Neuronal stem cell (in vitro differentiated cells): ENCODE data around the gene AUTS2.

Experiments
- DNase-seq: peaks from one replicate; pipeline ENCODE4 v3.0.0-alpha.2; 2013; ENCODE audit warnings: low spot score
- H2AFZ ChIP-seq: one replicate; pipeline ENCODE4 v1.6.1; 2013; ENCODE audit warnings: mild to moderate bottlenecking, low read length, inconsistent platforms
- H2AK5ac ChIP-seq: 2 replicates; pipeline ENCODE4 v1.6.1; 2013; ENCODE audit warnings: low read depth, mild to moderate bottlenecking, inconsistent platforms, low read length, moderate library complexity, mixed read lengths
- H2BK120ac ChIP-seq: 2 replicates; pipeline ENCODE4 v1.6.1; 2013; ENCODE audit warnings: low read depth, mild to moderate bottlenecking, inconsistent platforms, low read length, moderate library complexity, mixed read lengths
- H2BK12ac ChIP-seq: one replicate; pipeline ENCODE4 v1.6.1; 2013; ENCODE audit warnings: low read length, inconsistent platforms
- H2BK15ac ChIP-seq: 2 replicates; pipeline ENCODE4 v1.6.1; 2013; ENCODE audit warnings: mild to moderate bottlenecking, low read length, inconsistent platforms, mixed read lengths
- H2BK5ac ChIP-seq: one replicate; pipeline ENCODE4 v1.6.1; 2013; ENCODE audit warnings: inconsistent platforms, mild to moderate bottlenecking, low read length, moderate library complexity
- H3K14ac ChIP-seq: one replicate; pipeline ENCODE4 v1.6.1; 2013; ENCODE audit warnings: low read length, inconsistent platforms
- H3K18ac ChIP-seq: 2 replicates; pipeline ENCODE4 v1.6.1; 2013; ENCODE audit warnings: low read length, inconsistent platforms
- H3K23ac ChIP-seq: 2 replicates; pipeline ENCODE4 v1.6.1; 2013; ENCODE audit warnings: low read depth, mild to moderate bottlenecking, mixed read lengths, low read length, inconsistent platforms; ENCODE audit not compliant: poor library complexity
- H3K27ac ChIP-seq: replicated peaks from 3 replicates; pipeline ENCODE4 v1.5.1; 2013; ENCODE audit warnings: low read length, inconsistent platforms
- H3K27me3 ChIP-seq, 3 experiments: 2 replicates each; pipeline ENCODE4 v1.6.1; 2013; ENCODE audit warnings: low read length in 3 of 3, mild to moderate bottlenecking in 2 of 3, inconsistent platforms in 1 of 3, low read depth in 1 of 3, mixed read lengths in 1 of 3, moderate library complexity in 1 of 3; ENCODE audit not compliant: control insufficient read depth in 3 of 3, insufficient read depth in 3 of 3
- H3K36me3 ChIP-seq, 2 donors: replicated peaks in 1 of 2; 2 replicates each; pipeline ENCODE4 v1.6.1; 2013; ENCODE audit warnings: low read length in 2 of 2; ENCODE audit not compliant: control insufficient read depth in 2 of 2, insufficient read depth in 2 of 2
- H3K4ac ChIP-seq: 2 replicates; pipeline ENCODE4 v1.6.1; 2013; ENCODE audit warnings: inconsistent platforms, mild to moderate bottlenecking, low read length, moderate library complexity
- H3K4me1 ChIP-seq, 2 donors: 1 replicate in 1 of 2; 2 replicates in 1 of 2; pipeline ENCODE4 v1.6.1; 2013; ENCODE audit warnings: low read length in 2 of 2, low read depth in 1 of 2; ENCODE audit not compliant: control insufficient read depth in 2 of 2, insufficient read depth in 1 of 2
- H3K4me2 ChIP-seq: one replicate; pipeline ENCODE4 v1.6.1; 2013; ENCODE audit warnings: mild to moderate bottlenecking, low read length, inconsistent platforms; ENCODE audit not compliant: insufficient read depth, poor library complexity, severe bottlenecking
- H3K4me3 ChIP-seq, 2 donors: 2 replicates each; pipeline ENCODE4 v1.5.1; 2013; ENCODE audit warnings: low read length in 2 of 2, mild to moderate bottlenecking in 2 of 2, inconsistent platforms in 1 of 2, moderate library complexity in 1 of 2
- H3K79me1 ChIP-seq: one replicate; pipeline ENCODE4 v1.6.1; 2013; ENCODE audit warnings: low read depth, mild to moderate bottlenecking, inconsistent platforms, low read length, moderate library complexity
- H3K9ac ChIP-seq: one replicate; pipeline ENCODE4 v1.6.1; 2013; ENCODE audit warnings: mild to moderate bottlenecking, low read depth, low read length, inconsistent platforms; ENCODE audit not compliant: poor library complexity
- H3K9me3 ChIP-seq, 2 donors: replicated peaks in 1 of 2; 2 replicates each; pipeline versions ENCODE3 to v1.6.1; 2013; ENCODE audit warnings: low read length in 2 of 2, mild to moderate bottlenecking in 2 of 2, inconsistent platforms in 1 of 2, low read depth in 1 of 2, mixed read lengths in 1 of 2, moderate library complexity in 1 of 2; ENCODE audit not compliant: control insufficient read depth in 2 of 2, insufficient read depth in 1 of 2
- H4K8ac ChIP-seq: one replicate; pipeline ENCODE4 v1.6.1; 2013; ENCODE audit warnings: low read depth, mild to moderate bottlenecking, inconsistent platforms, low read length, moderate library complexity
- H4K91ac ChIP-seq: one replicate; pipeline ENCODE4 v1.6.1; 2013; ENCODE audit warnings: low read length, low read depth, mild to moderate bottlenecking, inconsistent platforms; ENCODE audit not compliant: poor library complexity
- WGBS, 2 donors: extraction: QIAGEN DNeasy Blood & Tissue Kit; methylation state at CpG; one replicate each; pipeline ENCODE4 v1.1.7; 2013; ENCODE audit warnings: missing lambda C conversion rate in 2 of 2, mixed read lengths in 1 of 2; ENCODE audit not compliant: insufficient read length in 2 of 2, insufficient replicate concordance in 1 of 2; ENCODE audit errors: extremely low coverage in 2 of 2; 5-methylcytosine and 5-hydroxymethylcytosine counted together

AUTS2 gene

GRCh38 chr7:69710768-69711438 is 112.6 kb downstream of the AUTS2 start:
- H4K8ac ChIP-seq = no peak overlapping the region
- no peaks in the 10 kb centered on the region for H3K27me3 ChIP-seq
- no peak overlapping the region for H4K91ac ChIP-seq
- no peak overlapping the region for H3K4me3 ChIP-seq
- H2BK12ac ChIP-seq = no peak overlapping the region
- no peak overlapping the region for H3K14ac ChIP-seq
- H3K9ac ChIP-seq = no peak overlapping the region
- H3K4me1 ChIP-seq = peaks cover 15 to 23% of the 10 kb centered on the region in 2 donors
- no peak overlapping the region for H3K4me2 ChIP-seq
- H3K36me3 ChIP-seq = no peaks in the 10 kb centered on the region
- no peaks in the 10 kb centered on the region for H3K9me3 ChIP-seq
- H2BK120ac ChIP-seq = no peak overlapping the region
- no CpG with 5 or more reads among the region's 5 CpGs for WGBS, 2 donors
- no peak overlapping the region for H3K23ac ChIP-seq
- no peak overlapping the region for H3K4ac ChIP-seq
- no peak overlapping the region for H3K27ac ChIP-seq
- no peaks in the 10 kb centered on the region for H3K79me1 ChIP-seq
- no peak for DNase-seq
- no peak overlapping the region for H2AK5ac ChIP-seq
- no peak overlapping the region for H2BK15ac ChIP-seq
- H2BK5ac ChIP-seq = no peak overlapping the region
- H3K18ac ChIP-seq = no peak overlapping the region
- H2AFZ ChIP-seq = no peak overlapping the region

DNA sequence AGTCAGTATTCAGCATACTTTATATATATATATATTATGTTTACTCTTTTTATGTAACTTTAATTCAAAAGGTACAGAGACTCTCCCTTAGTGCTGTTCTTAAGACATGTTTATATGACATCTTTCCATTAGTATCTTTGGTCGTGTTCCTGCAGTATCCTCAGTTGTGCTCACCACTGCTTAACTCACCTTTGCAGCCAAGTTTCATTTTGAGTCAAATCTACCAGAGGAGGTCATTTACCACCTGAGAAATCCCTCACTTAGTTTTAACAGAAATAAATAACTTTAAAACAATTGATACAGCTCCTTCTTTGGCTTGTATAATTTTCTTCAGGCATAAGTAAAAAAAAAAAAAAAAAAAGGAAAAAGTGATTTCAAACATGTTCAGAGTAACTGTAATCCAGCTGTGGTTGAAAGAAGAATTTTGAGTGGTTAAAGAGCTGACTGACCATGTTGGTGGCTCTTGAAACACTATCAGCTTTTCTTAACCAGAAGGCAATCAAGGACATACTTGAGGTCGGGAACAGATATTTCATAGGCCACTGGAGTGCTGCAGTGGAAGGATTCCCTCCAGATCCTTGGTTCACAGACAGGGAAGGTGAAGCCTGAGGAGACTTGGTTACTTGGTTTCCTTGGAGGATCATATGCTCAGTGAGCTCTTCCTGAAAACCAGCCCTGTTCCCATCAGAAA is 116.8 kb downstream of the AUTS2 start:
- no peak overlapping the region for H3K27ac ChIP-seq
- H3K36me3 ChIP-seq = no peaks in the 10 kb centered on the region
- H2BK15ac ChIP-seq = no peak overlapping the region
- no peak overlapping the region for H3K9ac ChIP-seq
- H2BK120ac ChIP-seq = no peak overlapping the region
- H3K23ac ChIP-seq = no peak overlapping the region
- no peak overlapping the region for H2BK12ac ChIP-seq
- DNase-seq = no peak
- H3K14ac ChIP-seq = no peak overlapping the region
- no peaks in the 10 kb centered on the region for H3K79me1 ChIP-seq
- no peak overlapping the region for H2AFZ ChIP-seq
- no peaks in the 10 kb centered on the region for H3K27me3 ChIP-seq
- H2BK5ac ChIP-seq = no peak overlapping the region
- H3K4me1 ChIP-seq = peaks cover 6 to 14% of the 10 kb centered on the region in 2 donors
- no peaks in the 10 kb centered on the region for H3K9me3 ChIP-seq
- no peak overlapping the region for H4K91ac ChIP-seq
- no peak overlapping the region for H3K4me2 ChIP-seq
- no peak overlapping the region for H3K4ac ChIP-seq
- H3K18ac ChIP-seq = no peak overlapping the region
- H4K8ac ChIP-seq = no peak overlapping the region
- no CpG with 5 or more reads among the region's 2 CpGs for WGBS, 2 donors
- no peak overlapping the region for H3K4me3 ChIP-seq
- H2AK5ac ChIP-seq = no peak overlapping the region

GRCh38 chr7:69717221-69717620 is 118.9 kb downstream of the AUTS2 start:
- H2BK120ac ChIP-seq = no peak overlapping the region
- H3K27me3 ChIP-seq = no peaks in the 10 kb centered on the region
- no peak overlapping the region for H3K4me3 ChIP-seq
- H3K9me3 ChIP-seq = no peaks in the 10 kb centered on the region
- H2BK5ac ChIP-seq = no peak overlapping the region
- no peak for DNase-seq
- no peak overlapping the region for H2AK5ac ChIP-seq
- no peak overlapping the region for H3K9ac ChIP-seq
- no peak overlapping the region for H3K23ac ChIP-seq
- H2AFZ ChIP-seq = no peak overlapping the region
- H3K4ac ChIP-seq = no peak overlapping the region
- no peak overlapping the region for H2BK12ac ChIP-seq
- H3K14ac ChIP-seq = no peak overlapping the region
- H3K36me3 ChIP-seq = no peaks in the 10 kb centered on the region
- no peaks in the 10 kb centered on the region for H3K79me1 ChIP-seq
- H3K4me1 ChIP-seq = peaks cover 0 to 3% of the 10 kb centered on the region in 2 donors
- no peak overlapping the region for H4K91ac ChIP-seq
- H3K27ac ChIP-seq = no peak overlapping the region
- H2BK15ac ChIP-seq = no peak overlapping the region
- no peak overlapping the region for H3K18ac ChIP-seq
- no peak overlapping the region for H4K8ac ChIP-seq
- no peak overlapping the region for H3K4me2 ChIP-seq
- WGBS, 2 donors = no CpG with 5 or more reads among the region's 2 CpGs

DNA sequence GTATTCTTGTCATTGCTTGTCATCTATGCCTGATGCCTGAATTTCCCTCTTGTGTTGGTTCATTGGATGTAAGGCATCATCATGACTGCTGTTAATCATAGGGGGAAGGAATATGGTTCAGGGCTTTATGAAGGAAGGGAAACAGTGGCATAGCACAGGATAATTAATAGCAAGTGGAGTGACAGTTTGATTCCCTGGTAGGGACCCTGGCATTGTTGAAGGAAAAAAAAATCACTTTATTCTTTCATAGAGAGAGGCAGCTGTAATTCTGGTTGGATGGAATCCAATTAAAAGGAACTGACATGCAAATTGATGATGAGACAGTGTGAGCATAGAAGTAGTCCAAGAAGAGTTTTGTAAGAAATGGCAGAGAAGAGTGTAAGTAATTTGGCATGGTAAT is 121.4 kb downstream of the AUTS2 start:
- Histone ChIP-seq H3K23ac (no peak overlapping the region), H3K18ac (no peak overlapping the region), H3K4me1 (peaks cover 8 to 13% of the 10 kb centered on the region in 2 donors), H2BK15ac (no peak overlapping the region), H2BK5ac (no peak overlapping the region), H2AFZ (no peak overlapping the region), H3K4me2 (no peak overlapping the region), H4K8ac (no peak overlapping the region), H2AK5ac (no peak overlapping the region), H3K27ac (no peak overlapping the region), H3K4me3 (no peak overlapping the region), H3K14ac (no peak overlapping the region), H2BK120ac (no peak overlapping the region), H3K27me3 (no peaks in the 10 kb centered on the region), H3K36me3 (no peaks in the 10 kb centered on the region), H3K9me3 (no peaks in the 10 kb centered on the region), H3K79me1 (no peaks in the 10 kb centered on the region), H3K4ac (no peak overlapping the region), H3K9ac (no peak overlapping the region), H2BK12ac (no peak overlapping the region), H4K91ac (no peak overlapping the region)
- DNase-seq = no peak
